Measurements from ENCODE around the gene TNNI3.
"Not testable (repeated sequence)": the region's sequence is repeated elsewhere in the genome, so short reads cannot be mapped to it uniquely, and the experiment has no call there.

TNNI3 gene

DNA sequence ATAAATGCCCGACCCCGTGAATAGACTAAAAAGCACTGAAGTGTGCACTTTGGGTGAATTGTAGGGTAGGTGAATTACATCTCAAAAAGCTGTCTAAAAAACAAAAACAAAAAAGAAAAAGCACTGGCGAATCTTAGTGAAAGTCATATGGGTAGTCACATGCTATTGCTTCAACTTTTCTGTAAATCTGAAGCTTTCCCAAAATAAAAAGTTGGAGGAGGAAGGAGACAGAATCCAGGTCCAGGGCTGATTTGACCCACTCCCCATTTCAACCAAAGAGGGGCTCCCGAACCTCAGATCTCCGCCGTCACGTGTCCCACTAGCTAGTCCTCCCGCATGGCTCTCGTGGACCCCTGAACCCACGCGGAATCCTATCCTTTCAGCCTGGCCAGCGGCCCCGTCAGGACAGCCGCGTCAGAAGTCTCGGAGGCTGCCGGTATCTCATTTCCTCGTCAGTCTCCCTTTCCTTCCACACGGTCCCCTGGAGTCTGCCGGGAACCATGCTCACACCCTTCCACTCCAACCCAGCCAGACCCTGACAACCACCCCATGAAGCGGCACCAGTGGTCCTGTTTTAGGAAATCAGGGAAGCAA lies 46.2 kb downstream of the TNNI3 start:
- no peak for DNase-seq

DNA sequence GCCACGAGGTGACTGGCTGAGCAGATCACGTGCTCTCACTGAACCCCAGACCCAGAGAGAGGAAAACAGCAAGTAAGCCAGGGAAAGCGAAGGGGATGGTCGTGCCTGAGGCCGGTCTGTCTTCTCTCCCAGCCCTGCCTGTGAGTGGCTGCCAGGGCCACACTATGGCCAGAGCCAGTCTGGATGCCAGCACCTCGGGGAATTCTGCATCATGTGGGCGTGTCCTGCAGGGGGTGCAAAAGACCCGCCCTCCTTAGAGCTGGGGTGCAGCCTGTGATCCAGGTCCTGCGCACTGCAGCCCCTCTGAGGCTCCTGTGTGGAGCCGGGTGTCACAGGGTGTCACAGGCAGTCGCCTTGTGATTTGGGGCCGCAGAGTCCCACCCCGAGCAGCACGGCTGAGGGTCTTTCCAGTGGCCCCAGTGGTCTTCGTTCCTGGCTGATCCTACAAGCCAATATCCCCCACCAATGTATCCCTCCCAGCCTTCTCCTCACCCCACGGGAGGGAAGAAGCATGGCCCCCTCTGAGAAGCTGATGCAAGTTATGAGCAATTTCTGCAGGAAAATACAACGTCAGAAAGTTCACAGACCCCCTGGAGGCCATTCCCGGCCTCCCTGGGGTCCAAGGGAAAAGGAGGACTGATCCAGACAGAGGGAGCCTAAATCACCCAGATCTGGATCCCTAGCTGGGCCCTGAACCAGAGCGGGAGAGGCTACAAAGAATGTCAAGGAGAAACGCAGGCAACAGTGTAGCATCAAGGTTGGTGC lies 47.8 kb downstream of the TNNI3 start:
- DNase-seq: no peak

DNA sequence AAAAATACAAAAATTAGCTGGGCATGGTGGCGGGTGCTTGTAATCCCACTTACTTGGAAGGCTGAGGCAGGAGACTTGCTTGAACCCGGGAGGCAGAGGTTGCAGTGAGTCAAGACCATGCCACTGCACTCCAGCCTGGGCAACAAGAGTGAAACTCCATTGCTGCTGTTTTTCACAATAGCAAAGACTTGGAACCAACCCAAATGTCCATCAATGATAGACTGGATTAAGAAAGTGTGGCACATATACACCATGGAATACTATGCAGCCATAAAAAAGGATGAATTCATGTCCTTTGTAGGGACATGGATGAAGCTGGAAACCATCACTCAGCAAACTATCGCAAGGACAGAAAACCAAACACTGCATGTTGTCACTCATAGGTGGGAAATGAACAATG lies 50.3 kb downstream of the TNNI3 start:
- not testable (repeated sequence) for DNase-seq

DNA sequence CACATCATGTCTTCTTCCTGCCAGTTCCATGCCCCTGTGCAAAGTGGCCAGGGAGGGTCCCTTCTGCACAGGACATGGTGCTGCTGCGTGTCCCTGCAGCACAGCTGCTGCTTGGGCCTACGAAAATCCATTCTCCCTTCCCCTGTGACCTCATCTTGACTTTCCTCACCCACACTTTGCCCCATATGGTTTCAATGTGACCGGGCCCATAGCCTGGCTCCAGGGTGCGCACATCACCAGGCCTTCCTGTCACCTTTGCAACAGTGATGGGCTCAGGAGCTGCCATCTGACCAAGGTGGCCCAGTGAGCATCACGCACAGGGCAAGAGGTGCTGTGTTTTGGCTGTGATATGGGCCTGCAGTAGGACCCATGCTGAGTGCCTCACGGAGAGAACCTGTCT lies 50.9 kb downstream of the TNNI3 start:
- no peak for DNase-seq

DNA sequence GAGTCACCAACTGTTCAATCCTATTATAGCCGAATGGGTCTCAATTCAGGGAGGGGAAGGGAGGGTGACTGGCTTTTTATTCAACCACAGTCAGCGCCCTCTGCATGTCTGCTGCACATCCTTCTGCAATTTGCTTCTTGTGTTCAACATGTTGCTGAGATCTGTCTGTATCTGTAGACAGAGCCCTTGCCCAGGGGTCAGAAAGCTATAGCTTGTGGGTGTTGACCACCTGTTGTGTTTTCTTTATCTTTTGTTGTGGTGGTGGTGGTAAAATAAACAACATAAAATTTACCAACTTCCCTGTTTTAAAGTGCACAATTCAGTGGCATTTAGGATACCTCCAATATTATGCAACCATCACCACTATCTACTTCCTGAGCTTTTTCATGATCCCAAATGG lies 52.3 kb downstream of the TNNI3 start:
- no peak for DNase-seq

DNA sequence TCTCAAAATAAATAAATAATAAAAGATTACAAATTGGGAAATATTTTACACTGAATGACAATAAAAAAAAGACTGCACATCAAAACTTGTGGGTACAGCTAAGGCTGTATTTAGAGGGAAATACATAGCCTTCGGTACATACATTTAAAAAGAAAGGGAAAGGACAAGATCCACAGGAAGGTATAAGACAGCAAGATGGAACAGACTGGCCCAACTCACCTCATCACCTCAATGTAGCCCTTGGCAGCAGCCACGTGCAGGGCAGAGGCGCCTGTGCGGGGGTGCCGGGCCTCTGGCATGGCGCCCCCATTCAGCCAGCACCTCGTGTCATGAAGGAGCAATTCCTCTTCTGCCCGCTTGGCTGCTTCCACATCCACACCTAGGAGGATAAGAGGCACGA lies 54.3 kb downstream of the TNNI3 start:
- no peak for DNase-seq
